Heart right ventricle (tissue), 16 donors: Measurements from ENCODE around the gene POLR2H. TPM values are rescaled to one million over a fixed set of nuclear protein-coding genes. Genes with fewer than 3 reads are reported as not detected.

Experiments used
- ATAC-seq, 8 donors: fragments of 200-7000 bp; cut with Tn5 transposase; one replicate each; pipeline ENCODE4 v1.9.1; 2020; ENCODE audit warnings: mild to moderate bottlenecking in 8 of 8, moderate library complexity in 8 of 8, moderate number of reproducible peaks in 1 of 8
- DNase-seq, 2 donors: peaks; one replicate each; pipeline ENCODE4 v3.0.0-alpha.2; 2020
- H3K27ac ChIP-seq, 10 donors: fragments of 200-600 bp; sonication (generic) in 2 of 10; one replicate each; pipeline versions ENCODE4 v1.5.0 to v1.8.0; 2020 to 2022; ENCODE audit warnings: mild to moderate bottlenecking in 3 of 10
- H3K27me3 ChIP-seq, 7 donors: fragments of 200-600 bp; one replicate each; pipeline ENCODE4 v1.8.0; 2021 to 2022; ENCODE audit warnings: mild to moderate bottlenecking in 2 of 7
- H3K36me3 ChIP-seq, 9 donors: fragments of 200-600 bp; sonication (generic) in 1 of 9; one replicate each; pipeline versions ENCODE4 v1.5.0 to v1.8.0; 2020 to 2022; ENCODE audit warnings: mild to moderate bottlenecking in 2 of 9
- H3K4me1 ChIP-seq, 9 donors: fragments of 200-600 bp; sonication (generic) in 1 of 9; one replicate each; pipeline versions ENCODE4 v1.5.0 to v1.8.0; 2020 to 2022; ENCODE audit warnings: mild to moderate bottlenecking in 4 of 9
- H3K4me3 ChIP-seq, 10 donors: fragments of 200-600 bp; sonication (generic) in 2 of 10; one replicate each; pipeline versions ENCODE4 v1.5.0 to v1.8.0; 2020 to 2022; ENCODE audit warnings: mild to moderate bottlenecking in 7 of 10, moderate library complexity in 2 of 10
- H3K9me3 ChIP-seq, 11 donors: fragments of 200-600 bp in 10 of 11; sonication (generic) in 2 of 11; one replicate each; pipeline versions ENCODE4 v1.5.0 to v1.8.0; 2013 to 2022; ENCODE audit warnings: mild to moderate bottlenecking in 2 of 11, control low read depth in 1 of 11, moderate library complexity in 1 of 11
- CTCF ChIP-seq, 9 donors: fragments of 200-600 bp; sonication (generic) in 2 of 9; IDR thresholded peaks; one replicate each; pipeline versions ENCODE4 v1.5.0 to v1.8.0; 2021 to 2022; ENCODE audit warnings: antibody characterized with exemption in 9 of 9, mild to moderate bottlenecking in 5 of 9, moderate library complexity in 1 of 9
- WGBS, 2 donors: extraction: QIAGEN DNeasy Blood & Tissue Kit; methylation state at CpG; one replicate each; pipeline ENCODE4 v1.1.7; 2013; ENCODE audit warnings: inconsistent platforms in 1 of 2; 5-methylcytosine and 5-hydroxymethylcytosine counted together
- intact Hi-C, 10 donors: fragments of 100-400 bp; cut with DNase I; formaldehyde crosslinking; loops; one replicate each; pipeline versions ENCODE4 v1.11.1 to v1.14.2; 2022
- polyA plus RNA-seq, 2 donors: library from polyadenylated mRNA; stranded (reverse); fragments of 200-250 nt; gene quantifications; one replicate each; pipeline ENCODE4 v1.2.3, GENCODE V29; 2013
- total RNA-seq, 10 donors: library from RNA; stranded (reverse); fragmentation: NEBNext Ultra II Directional in 3 of 10; extraction: Animal tissue kit (Norgen Biotek cat#: 25700) in 3 of 10; gene quantifications; one replicate each; pipeline versions ENCODE4 v1.2.1 to v1.2.4, GENCODE V29; 2021 to 2023
- donor health status: Arrhythmogenic right ventricular cardiomyopathy.
- donor health status: ischemic (EF 13 %, LVEDD 7.1; RV severe dilation, severe dysfunction).
- donor health status: healthy with polysubstance abuse.
- donor health status: DM: no; HTN: yes; CAD: no.
- donor health status: DM: no; HTN: no; CAD: no.
- donor health status: ischemic (EF 25% LVEDD 6.9; RV normal size, moderate dysfunction).
- donor health status: ischemic (EF 25% LVEDD 5.7; RV mildly dilated, moderate dysfunction).
- donor health status: healthy.
- donor health status: DM: yes; HTN: yes; CAD: no.
- donor health status: Ischemic cardiomyopathy.
- donor health status: ischemic (EF 35%, LVEDD 5.7; RV mildly dilated, moderate dysfunction).
- donor health status: nonischemic (EF 11% LVEDD 7.7; RV severe dilation, severe dysfunction).
- donor health status: DM: yes; HTN: yes; CAD: no.
- donor health status: PGD.
- donor health status: ischemic (EF 29% LVEDD 5.4; RV normal size, mild dysfunction).
- donor health status: nonischemic (EF 23%, LVEDD 6.1; RV moderate dilation, normal function).

The POLR2H gene
- total and polyA plus RNA-seq, 12 donors = 17.4 to 63.7 (median 24.5) TPM

- Histone ChIP-seq H3K4me1 (peaks cover 4 to 31% (median 22%) of the 10 kb centered on the region in 9 donors), H3K4me3 (peak overlapping the region; percentile 79 to 97 (median 92)), H3K27me3 (no peaks in the 10 kb centered on the region), H3K36me3 (peaks cover 0 to 40% (median 5%) of the 10 kb centered on the region in 9 donors), H3K27ac (peak overlapping the region; percentile 94 to 100 (median 99)), H3K9me3 (no peaks in the 10 kb centered on the region)
- WGBS, 2 donors = 0% methylated on average over 38 of the region's 38 CpGs
- DNase-seq = peak; percentile 59 to 68
- peak; percentile 26 to 70 (median 46) for ATAC-seq
- no peak for TF ChIP-seq CTCF (IDR thresholded peaks at IDR 0.05)
- intact Hi-C loops = loop anchor here in 3 of 10 donors (2.0 to 10.0 kb wide), 5 partner anchors 25 to 1573 kb away; partner anchors contain the start of genes FAM131A (in 1 of the 3), MAGEF1 (in 1 of the 3) and TRA2B (in 1 of the 3)
Measured at GRCh38 chr3:184361932-184362667, 590 bp downstream of the POLR2H start.

GRCh38 chr3:184362668-184363546, 1.4 kb downstream of the POLR2H start:
- H3K27ac ChIP-seq = peak overlapping the region; percentile 94 to 100 (median 99)
- peak overlapping the region; percentile 79 to 97 (median 92) for H3K4me3 ChIP-seq
- H3K36me3 ChIP-seq = peaks cover 0 to 41% (median 11%) of the 10 kb centered on the region in 9 donors
- 0% methylated on average over 66 to 68 of the region's 68 CpGs for WGBS, 2 donors
- H3K9me3 ChIP-seq = no peaks in the 10 kb centered on the region
- peak in 8 of 9 donors; percentile 38 to 82 (median 59) for TF ChIP-seq CTCF (IDR thresholded peaks at IDR 0.05)
- DNase-seq = peak; percentile 95 to 96
- no peaks in the 10 kb centered on the region for H3K27me3 ChIP-seq
- peaks cover 4 to 31% (median 22%) of the 10 kb centered on the region in 9 donors for H3K4me1 ChIP-seq
- intact Hi-C loops = loop anchor here in 3 of 10 donors (2.0 to 10.0 kb wide), 5 partner anchors 26 to 1572 kb away; partner anchors contain the start of genes FAM131A (in 1 of the 3), MAGEF1 (in 1 of the 3) and TRA2B (in 1 of the 3)
- ATAC-seq = peak; percentile 79 to 87 (median 82)

- no peak for TF ChIP-seq CTCF (IDR thresholded peaks at IDR 0.05)
- ATAC-seq = no peak
- Histone ChIP-seq H3K4me1 (peaks cover 3 to 44% (median 30%) of the 10 kb centered on the region in 9 donors), H3K4me3 (no peak overlapping the region), H3K36me3 (peaks cover 0 to 64% (median 15%) of the 10 kb centered on the region in 9 donors), H3K9me3 (no peaks in the 10 kb centered on the region), H3K27ac (no peak overlapping the region), H3K27me3 (no peaks in the 10 kb centered on the region)
- no peak for DNase-seq
- intact Hi-C loops = loop anchor here in 3 of 10 donors (10.0 kb wide), 4 partner anchors 148 to 1568 kb away; partner anchors contain the start of genes MAGEF1 (in 1 of the 3) and TRA2B (in 1 of the 3)
- WGBS, 2 donors = 89% methylated on average over 5 of the region's 5 CpGs
Measured at GRCh38 chr3:184366619-184367289, 5.2 kb downstream of the POLR2H start.
